Adipose tissue (tissue), 3 donors: Measurements from ENCODE around the gene MKRN2. TPM values are rescaled to one million over a fixed set of nuclear protein-coding genes. Genes with fewer than 3 reads are reported as not detected.
"Not testable (repeated sequence)": the region's sequence is repeated elsewhere in the genome, so short reads cannot be mapped to it uniquely, and the experiment has no call there.

Experiments used
- H3K27ac ChIP-seq: one replicate; pipeline ENCODE4 v1.5.1; 2013; ENCODE audit warnings: low read depth, low read length
- WGBS, 3 donors: extraction: QIAGEN DNeasy Blood & Tissue Kit; methylation state at CpG; one replicate each; pipeline ENCODE4 v1.1.7; 2013; 5-methylcytosine and 5-hydroxymethylcytosine counted together
- polyA plus RNA-seq, 3 donors: library from polyadenylated mRNA; stranded (reverse); fragments of 200-250 nt; gene quantifications; one replicate each; pipeline ENCODE4 v1.2.3, GENCODE V29; 2013
- donor health status: healthy with polysubstance abuse.
- donor health status: Bipolar disorder and iron deficiency.
- donor health status: healthy.

MKRN2 gene
- polyA plus RNA-seq, 3 donors: 16.0 to 18.1 (median 17.9) TPM

GRCh38 chr3:12620305-12620704 is 63.4 kb downstream of the MKRN2 start:
- 95 to 99% (median 99%) methylated on average over 6 of the region's 6 CpGs for WGBS, 3 donors
- no peak overlapping the region for H3K27ac ChIP-seq

GRCh38 chr3:12620729-12621128 is 63.8 kb downstream of the MKRN2 start:
- no peak overlapping the region for H3K27ac ChIP-seq

GRCh38 chr3:12622335-12622734 is 65.4 kb downstream of the MKRN2 start:
- H3K27ac ChIP-seq: no peak overlapping the region
- 56 to 61% (median 57%) methylated on average over 4 of the region's 4 CpGs for WGBS, 3 donors

GRCh38 chr3:12624056-12624455 is 67.2 kb downstream of the MKRN2 start:
- 66 to 97% (median 91%) methylated on average over 5 of the region's 5 CpGs for WGBS, 3 donors
- H3K27ac ChIP-seq: no peak overlapping the region

DNA sequence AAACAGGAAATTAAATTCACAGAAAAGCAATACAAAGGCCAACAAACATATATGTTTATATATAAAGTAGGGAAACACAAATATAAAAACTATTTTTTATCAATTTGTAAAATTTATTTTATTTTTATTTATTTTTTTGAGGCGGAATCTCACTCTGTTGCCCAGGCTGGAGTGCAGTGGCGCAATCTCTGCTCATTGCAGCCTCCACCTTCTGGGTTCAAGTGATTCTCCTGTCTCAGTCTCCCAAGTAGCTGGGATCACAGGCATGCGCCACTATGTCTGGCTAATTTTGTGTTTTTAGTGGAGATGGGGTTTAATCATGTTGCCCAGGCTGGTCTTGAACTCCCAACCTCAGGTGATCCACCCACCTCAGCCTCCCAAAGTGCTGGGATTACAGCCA is 68.1 kb downstream of the MKRN2 start:
- WGBS, 3 donors: 96 to 99% (median 99%) methylated on average over 3 of the region's 3 CpGs
- H3K27ac ChIP-seq: not testable (repeated sequence)

DNA sequence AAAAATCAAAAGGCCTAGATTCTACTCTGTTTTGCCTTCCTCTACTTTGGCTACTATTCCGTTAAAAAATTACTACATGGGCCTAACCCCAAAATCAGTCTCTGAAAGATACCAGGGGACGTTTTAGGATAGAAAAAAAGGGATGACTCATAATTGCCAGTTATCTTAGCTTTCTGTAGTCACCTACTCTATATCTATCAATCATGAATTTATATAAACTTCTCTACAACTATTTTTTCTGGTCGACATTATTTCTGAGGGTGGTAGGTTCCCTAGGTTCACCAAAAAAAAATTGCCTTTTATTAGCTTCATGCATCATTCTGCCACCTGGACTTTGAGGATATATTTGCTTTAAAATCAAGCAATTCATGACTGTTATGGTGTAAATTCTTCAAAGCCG is 70.5 kb downstream of the MKRN2 start:
- no peak overlapping the region for H3K27ac ChIP-seq
- 45 to 65% (median 60%) methylated on average over 4 of the region's 4 CpGs for WGBS, 3 donors

DNA sequence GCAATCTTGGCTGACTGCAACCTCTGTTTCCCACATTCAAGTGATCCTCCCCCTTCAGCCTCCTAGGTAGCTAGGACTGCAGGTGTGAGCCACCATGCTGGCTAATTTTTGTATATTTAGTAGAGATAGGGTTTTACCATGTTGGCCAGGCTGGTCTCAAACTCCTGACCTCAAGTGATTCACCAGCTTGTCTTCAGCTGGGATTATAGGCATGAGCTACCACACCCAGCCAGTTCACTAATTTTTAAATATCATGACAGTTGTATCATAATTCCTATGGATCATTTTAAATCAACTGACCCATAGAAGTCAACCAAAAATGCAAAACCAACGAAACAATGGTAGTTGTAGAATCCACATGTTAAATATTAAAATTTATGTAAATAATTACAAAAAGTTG is 71.9 kb downstream of the MKRN2 start:
- 72 to 98% (median 94%) methylated on average over 1 of the region's 1 CpG for WGBS, 3 donors
- no peak overlapping the region for H3K27ac ChIP-seq

- H3K27ac ChIP-seq: no peak overlapping the region
These were observed 72.7 kb downstream of the MKRN2 start for GRCh38 chr3:12629560-12629959.

GRCh38 chr3:12630292-12630691 is 73.4 kb downstream of the MKRN2 start:
- no peak overlapping the region for H3K27ac ChIP-seq
- 57 to 88% (median 81%) methylated on average over 2 of the region's 2 CpGs for WGBS, 3 donors

More at GRCh38 chr3:12629560-12629959, 72.7 kb downstream of the MKRN2 start:
- whole genome bisulfite sequencing, 3 donors: 23 to 65% (median 55%) methylated on average over 4 of the region's 4 CpGs

GRCh38 chr3:12630843-12631242 is 74.0 kb downstream of the MKRN2 start:
- 93 to 98% (median 96%) methylated on average over 7 of the region's 7 CpGs for WGBS, 3 donors

GRCh38 chr3:12632523-12632922 is 75.6 kb downstream of the MKRN2 start:
- H3K27ac ChIP-seq: no peak overlapping the region
- WGBS, 3 donors: 85 to 97% (median 95%) methylated on average over 2 of the region's 2 CpGs

More at GRCh38 chr3:12630843-12631242, 74.0 kb downstream of the MKRN2 start:
- H3K27ac ChIP-seq: not testable (repeated sequence)

GRCh38 chr3:12633108-12633507 is 76.2 kb downstream of the MKRN2 start:
- H3K27ac ChIP-seq: no peak overlapping the region
- WGBS, 3 donors: 83 to 95% (median 94%) methylated on average over 4 of the region's 4 CpGs

Other genes starting within 250 kb of the MKRN2 start
- gene TSEN2, start 72.6 kb upstream of the MKRN2 start, polyA plus RNA-seq: 10 to 100 TPM in 2 of 3 donors, 1 to 10 TPM in 1; 9.4 to 12.5 (median 12.4) TPM
- gene MKRN2OS, start 11.6 kb upstream of the MKRN2 start, polyA plus RNA-seq: 1 to 10 TPM in 1 of 3 donors, under 1 TPM in 1, not detected in 1; 0.10 to 7.2 TPM
- gene RAF1, start 107.0 kb downstream of the MKRN2 start, polyA plus RNA-seq: 10 to 100 TPM; 36.4 to 57.0 (median 42.4) TPM
- under 1 TPM in 1 of 3 donors, not detected in 2; 0.76 TPM for gene TMEM40, start 202.2 kb downstream of the MKRN2 start, polyA plus RNA-seq
- gene CAND2, start 239.6 kb downstream of the MKRN2 start, polyA plus RNA-seq: 1 to 10 TPM in 2 of 3 donors, under 1 TPM in 1; 0.79 to 2.0 (median 1.1) TPM